Ishikawa (cell line): ENCODE results near the gene GUCY1A1.

Experiments used
- CEBPB ChIP-seq: IDR thresholded peaks from 2 replicates; pipeline ENCODE4 v1.6.1; 2012
- CREB1 ChIP-seq: IDR thresholded peaks from 2 replicates; pipeline ENCODE4 v1.6.1; 2012; ENCODE audit warnings: low read depth
- EGR1 ChIP-seq: IDR thresholded peaks from 2 replicates; pipeline ENCODE4 v1.6.1; 2012
- FOXM1 ChIP-seq: IDR thresholded peaks from 2 replicates; pipeline ENCODE4 v1.6.1; 2012; ENCODE audit warnings: low read depth, borderline replicate concordance
- RAD21 ChIP-seq: IDR thresholded peaks from 2 replicates; pipeline ENCODE4 v1.6.1; 2012; ENCODE audit warnings: low read depth
- TAF1 ChIP-seq: IDR thresholded peaks from 2 replicates; pipeline ENCODE4 v1.6.1; 2012; ENCODE audit warnings: low read depth, mild to moderate bottlenecking
- TF ChIP-seq, protein P1 (sequence below): IDR thresholded peaks from 2 replicates; pipeline ENCODE4 v1.6.1; 2012

DNA sequence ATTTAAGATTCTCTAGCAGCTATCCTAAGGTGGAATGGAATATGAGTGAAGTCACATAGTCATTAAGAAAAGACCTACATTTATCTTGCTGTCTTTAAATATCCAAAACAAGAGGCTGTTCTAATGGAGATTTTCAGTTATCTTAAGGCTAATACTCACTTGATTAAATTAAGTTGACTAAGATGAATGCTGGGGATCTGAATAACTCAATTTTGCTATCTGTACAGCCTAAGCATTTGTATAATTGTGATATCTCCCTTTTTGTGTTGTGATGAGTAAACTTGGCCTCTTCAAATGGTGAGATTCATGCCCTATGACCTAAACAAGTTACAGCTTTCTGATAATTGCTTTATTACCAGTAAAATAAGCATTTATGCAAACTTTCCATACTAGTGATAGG lies 13.6 kb upstream of the GUCY1A1 start:
- no peak for TF ChIP-seq TAF1
- TF ChIP-seq EGR1 = no peak
- TF ChIP-seq RAD21 = no peak
- TF ChIP-seq CREB1 = no peak
- TF ChIP-seq, protein P1, sequence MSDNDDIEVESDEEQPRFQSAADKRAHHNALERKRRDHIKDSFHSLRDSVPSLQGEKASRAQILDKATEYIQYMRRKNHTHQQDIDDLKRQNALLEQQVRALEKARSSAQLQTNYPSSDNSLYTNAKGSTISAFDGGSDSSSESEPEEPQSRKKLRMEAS = no peak
- TF ChIP-seq CEBPB = no peak
- TF ChIP-seq FOXM1 = no peak
